GM12872 (cell line): ENCODE measurements around the gene UMAD1.

Experiments used
- TF ChIP-seq, protein P1 (sequence below): IDR thresholded peaks from 3 replicates; pipeline ENCODE4 v1.5.1; 2011; ENCODE audit warnings: low read depth, mild to moderate bottlenecking, low read length, moderate library complexity; ENCODE audit not compliant: insufficient read depth

Gene UMAD1

DNA sequence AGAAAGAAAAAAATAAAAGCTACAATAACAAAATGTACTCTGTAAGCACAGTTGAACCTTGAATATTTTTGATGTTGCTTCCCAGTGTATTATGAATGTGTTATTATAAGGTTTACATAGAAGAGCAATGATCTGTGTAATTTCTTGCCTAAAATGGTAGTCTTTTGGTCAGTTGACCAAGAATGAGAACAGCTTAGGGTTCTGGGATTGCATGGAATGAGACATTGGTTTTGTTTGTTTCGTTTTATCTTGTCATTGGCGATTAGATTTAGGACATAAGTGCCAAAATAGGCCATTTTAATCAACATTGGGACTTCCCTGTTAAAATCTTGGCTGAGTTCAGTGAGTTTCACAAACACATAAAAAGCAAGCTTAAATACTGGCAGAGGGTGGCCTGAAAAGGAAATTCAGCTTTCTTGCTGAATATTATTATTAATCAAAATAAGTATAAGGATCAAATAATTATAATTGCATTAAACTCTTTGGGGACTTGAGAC is 278.9 kb downstream of the UMAD1 start:
- TF ChIP-seq, protein P1, sequence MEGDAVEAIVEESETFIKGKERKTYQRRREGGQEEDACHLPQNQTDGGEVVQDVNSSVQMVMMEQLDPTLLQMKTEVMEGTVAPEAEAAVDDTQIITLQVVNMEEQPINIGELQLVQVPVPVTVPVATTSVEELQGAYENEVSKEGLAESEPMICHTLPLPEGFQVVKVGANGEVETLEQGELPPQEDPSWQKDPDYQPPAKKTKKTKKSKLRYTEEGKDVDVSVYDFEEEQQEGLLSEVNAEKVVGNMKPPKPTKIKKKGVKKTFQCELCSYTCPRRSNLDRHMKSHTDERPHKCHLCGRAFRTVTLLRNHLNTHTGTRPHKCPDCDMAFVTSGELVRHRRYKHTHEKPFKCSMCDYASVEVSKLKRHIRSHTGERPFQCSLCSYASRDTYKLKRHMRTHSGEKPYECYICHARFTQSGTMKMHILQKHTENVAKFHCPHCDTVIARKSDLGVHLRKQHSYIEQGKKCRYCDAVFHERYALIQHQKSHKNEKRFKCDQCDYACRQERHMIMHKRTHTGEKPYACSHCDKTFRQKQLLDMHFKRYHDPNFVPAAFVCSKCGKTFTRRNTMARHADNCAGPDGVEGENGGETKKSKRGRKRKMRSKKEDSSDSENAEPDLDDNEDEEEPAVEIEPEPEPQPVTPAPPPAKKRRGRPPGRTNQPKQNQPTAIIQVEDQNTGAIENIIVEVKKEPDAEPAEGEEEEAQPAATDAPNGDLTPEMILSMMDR, result no peak

DNA sequence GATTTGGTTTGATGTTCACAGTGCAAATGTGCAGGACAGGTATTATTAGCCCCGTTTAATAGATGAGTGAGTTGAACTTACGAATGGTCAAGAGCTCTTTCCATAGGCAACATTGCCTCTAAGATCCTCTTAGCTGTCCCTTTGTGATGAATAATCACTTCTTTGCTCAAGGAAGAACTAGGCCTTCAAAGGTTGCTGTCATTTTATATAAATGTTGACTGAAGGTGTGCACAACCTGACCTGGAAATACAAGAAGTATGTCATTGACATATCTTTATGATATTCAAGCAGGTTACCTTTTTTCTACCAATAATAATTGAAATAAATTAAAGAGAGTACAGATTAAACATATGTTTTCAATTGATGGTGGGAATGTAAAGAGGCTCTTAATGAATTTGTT is 279.5 kb downstream of the UMAD1 start:
- TF ChIP-seq, protein P1, result no peak

DNA sequence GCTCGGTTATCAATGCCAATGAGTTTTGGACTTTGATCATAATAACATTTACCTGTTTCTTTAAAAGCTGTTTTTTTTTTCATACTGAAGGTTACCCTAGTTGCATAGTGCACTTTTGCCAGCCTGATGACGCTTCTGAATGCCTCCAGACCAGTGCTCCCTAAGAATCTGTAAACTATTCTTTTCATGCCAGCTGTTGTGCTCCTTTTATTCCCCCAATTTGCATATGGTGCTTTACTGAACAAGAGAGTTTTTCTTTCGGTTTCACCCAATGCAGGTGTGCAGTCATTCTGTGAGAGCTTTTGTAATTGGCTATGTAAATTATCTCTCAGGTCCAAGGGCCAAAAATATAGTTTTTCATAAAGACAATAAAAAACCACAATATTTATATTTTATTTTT is 279.9 kb downstream of the UMAD1 start:
- TF ChIP-seq, protein P1, result no peak

DNA sequence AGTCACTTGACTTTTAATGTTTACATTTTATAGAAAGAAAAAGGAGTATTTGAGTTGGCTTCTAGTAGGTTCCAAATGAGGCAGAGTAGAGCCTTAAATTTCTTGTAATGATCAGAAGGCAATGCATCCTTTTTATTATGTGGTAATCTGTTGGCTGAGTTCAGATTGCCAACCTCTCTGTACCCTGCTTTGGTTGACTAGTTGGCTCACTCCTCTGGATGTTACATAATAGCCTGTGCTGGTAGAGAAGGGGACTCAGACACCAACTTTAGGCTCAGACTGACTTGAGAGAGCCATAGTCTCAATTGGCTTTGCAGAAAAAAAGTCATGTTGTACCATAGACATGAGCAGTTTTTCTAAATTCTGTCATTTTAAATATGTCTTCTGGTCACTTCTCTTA is 281.3 kb downstream of the UMAD1 start:
- TF ChIP-seq, protein P1, result no peak

DNA sequence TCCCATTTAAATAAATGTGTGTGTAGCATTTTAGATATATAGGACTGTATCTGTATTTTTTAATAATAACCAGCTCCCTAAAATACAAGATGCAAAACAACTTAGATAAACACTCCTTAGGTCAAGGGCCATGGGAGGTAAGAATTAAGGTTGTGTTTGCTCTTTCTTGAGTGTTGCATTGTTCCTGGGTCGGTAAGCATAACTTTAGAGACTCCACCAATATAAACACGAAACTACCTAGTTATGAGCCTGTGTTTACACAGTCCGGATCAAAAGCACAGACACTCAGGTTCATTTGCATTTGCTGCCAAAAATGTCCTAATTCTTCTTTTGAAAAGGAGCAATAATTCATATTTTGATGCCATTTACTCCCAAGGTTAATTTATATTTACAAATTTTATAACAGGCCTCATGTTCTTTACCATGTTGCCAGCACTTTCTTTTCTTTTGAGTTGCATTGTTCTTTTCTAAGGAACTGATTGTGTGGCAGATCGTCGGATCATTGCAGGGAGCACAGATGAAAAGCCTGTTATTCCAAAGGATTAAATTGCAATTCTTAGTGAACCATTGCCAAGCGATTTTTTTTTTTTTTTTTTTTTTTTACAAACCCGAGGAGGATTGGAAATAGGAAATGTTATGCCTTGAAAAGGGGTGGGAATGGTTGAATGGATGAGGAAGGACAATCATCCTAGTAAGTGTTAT is 282.3 kb downstream of the UMAD1 start:
- TF ChIP-seq, protein P1, result no peak

DNA sequence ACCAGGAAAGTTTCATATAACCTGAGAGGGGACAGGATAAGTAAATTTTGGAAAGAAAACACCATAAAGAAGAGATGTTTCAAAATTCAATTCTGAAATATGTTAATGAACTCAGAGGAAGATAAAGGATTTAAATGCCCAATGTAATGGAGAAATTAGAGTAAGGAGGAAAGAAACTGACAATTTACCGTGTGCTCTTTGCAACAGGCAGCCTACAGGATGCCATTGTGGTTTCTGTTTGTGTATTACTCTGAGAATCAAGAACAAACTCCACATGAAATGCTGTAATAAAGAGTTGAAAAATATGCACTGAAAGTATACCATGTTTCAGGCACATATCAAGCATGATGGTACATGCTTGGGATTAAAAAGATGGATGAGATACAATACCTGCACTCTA is 283.3 kb downstream of the UMAD1 start:
- TF ChIP-seq, protein P1, result no peak

DNA sequence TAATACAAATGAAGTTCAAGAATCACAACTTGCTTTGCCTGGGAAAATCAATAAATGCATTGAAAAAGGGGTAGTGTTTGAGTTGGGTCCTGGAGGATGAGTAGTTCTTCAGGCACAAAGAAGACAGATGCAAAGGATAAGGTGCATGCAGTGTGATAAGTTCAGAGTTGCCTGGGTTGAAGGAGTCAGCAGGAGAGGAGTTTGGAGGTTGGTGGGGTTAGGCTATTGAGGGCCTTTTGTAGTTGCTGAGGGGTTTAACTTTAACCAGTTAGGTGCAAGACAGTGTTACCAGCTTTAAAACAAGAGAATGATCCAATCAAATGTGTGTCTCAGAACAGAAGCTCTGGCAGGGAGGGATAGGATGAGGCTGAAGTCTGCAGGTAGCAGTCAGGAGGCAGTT is 283.8 kb downstream of the UMAD1 start:
- TF ChIP-seq, protein P1, result no peak
